ENCODE results near the gene SORCS3. TPM values are rescaled to one million over a fixed set of nuclear protein-coding genes. Genes with fewer than 3 reads are reported as not detected.

Gene SORCS3
- total RNA-seq, 2 experiments from 2014 or later: not detected

GRCh38 chr10:104638861-104639589 lies 2.1 kb upstream of the SORCS3 start:
- Mint-ChIP-seq H3K27ac (no peak overlapping the region), H3K36me3 (peaks cover 2% of the 10 kb centered on the region), H3K9me3 (ENCODE audit: low read depth) (no peaks in the 10 kb centered on the region), H3K4me1 (peaks cover 6% of the 10 kb centered on the region), H3K27me3 (peaks cover 66% of the 10 kb centered on the region), H3K4me3 (no peak overlapping the region)
- no peak for ATAC-seq
- CTCF ChIA-PET: no interaction called here
- no peak for DNase-seq

DNA sequence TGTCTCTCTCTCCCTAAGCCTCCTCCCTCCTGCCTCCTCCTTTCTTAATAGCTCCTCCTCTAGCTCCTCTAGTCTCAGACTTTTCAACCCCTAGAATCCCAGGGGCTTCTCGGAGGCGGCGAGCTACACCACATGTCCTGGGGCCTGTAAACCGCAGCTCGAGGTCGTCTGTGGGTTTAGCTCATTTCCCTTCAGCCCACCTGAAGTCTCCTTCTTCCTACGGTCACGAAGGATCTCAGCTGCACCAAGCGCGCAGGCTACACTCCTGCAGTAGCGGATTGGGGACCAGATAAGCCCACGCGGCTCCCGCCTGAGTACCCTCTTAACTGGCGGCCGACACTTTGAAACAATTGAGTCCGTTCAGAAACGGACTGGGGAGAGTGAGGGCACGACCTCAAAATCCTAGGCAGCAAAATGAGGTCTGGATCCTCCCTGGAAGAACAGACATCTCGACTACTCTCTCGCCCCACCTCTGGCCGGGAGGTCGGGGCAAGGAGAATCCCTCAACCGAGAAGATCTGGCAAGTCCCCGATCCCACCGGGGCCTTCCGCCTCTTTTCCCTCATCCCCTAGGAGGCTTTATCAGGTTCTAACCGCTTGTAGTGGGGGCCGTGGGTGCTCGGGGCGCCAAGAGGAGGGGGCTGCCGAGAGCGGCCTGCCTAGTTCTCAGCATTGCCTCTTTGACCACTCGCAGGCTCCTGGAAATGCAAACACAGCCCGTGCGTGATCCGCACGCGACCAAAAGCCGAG lies 1.3 kb upstream of the SORCS3 start:
- no peak for ATAC-seq
- CTCF ChIA-PET: no interaction called here
- H3K4me3 Mint-ChIP-seq: no peak overlapping the region

DNA sequence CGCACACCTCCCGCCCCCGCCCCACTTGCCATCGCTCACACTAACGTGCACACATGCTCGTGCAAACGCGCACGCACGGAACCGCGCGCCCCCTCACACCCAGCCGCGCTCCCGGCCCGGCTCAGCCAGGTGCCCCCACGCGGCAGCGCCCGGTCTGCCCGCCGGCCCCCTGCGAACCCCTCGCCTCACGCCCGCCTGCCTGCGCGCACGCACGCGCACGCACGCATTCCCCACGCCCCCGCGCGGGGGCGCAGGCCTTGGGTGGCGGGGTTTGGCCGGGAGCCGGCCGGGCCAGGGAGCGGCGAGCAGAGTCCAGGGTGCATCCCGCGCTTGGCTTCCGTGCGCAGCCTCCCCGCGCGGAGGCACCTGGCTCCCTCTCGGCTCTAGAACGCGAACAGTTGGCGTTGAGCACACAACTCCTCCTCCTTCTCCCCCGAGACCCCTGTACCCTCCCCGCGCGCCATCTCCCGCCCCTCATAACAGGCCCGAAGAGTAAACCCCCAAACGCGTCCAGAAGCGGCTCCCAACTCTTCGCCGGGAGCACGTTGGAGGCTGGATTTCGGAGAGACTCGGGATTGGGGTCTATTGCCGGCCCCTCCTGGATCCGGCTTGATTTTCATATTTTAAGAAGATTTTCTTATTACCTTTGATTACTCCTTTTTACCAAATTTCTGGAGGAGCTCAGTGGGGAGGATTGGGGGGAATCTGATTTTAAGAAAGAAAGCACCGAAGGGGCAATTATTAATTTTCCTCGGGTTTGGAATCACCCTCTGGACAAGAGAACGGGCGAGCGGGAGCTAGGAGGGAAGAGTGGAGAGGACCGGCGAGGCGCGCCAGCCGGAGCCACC lies 527 bp upstream of the SORCS3 start:
- CTCF ChIA-PET: no interaction called here
- DNase-seq (no peak), ATAC-seq (no peak)
- Mint-ChIP-seq H3K36me3 (peaks cover 2% of the 10 kb centered on the region), H3K9me3 (ENCODE audit: low read depth) (no peaks in the 10 kb centered on the region), H3K4me1 (peaks cover 6% of the 10 kb centered on the region), H3K4me3 (no peak overlapping the region), H3K27ac (no peak overlapping the region), H3K27me3 (peaks cover 71% of the 10 kb centered on the region)

More for the DNA sequence above, 1.3 kb upstream of the SORCS3 start:
- H3K9me3 Mint-ChIP-seq (ENCODE audit: low read depth): no peaks in the 10 kb centered on the region
- no peak for DNase-seq
- H3K36me3 Mint-ChIP-seq: peaks cover 2% of the 10 kb centered on the region
- H3K27ac Mint-ChIP-seq: no peak overlapping the region
- peaks cover 69% of the 10 kb centered on the region for H3K27me3 Mint-ChIP-seq
- H3K4me1 Mint-ChIP-seq: peaks cover 6% of the 10 kb centered on the region

DNA sequence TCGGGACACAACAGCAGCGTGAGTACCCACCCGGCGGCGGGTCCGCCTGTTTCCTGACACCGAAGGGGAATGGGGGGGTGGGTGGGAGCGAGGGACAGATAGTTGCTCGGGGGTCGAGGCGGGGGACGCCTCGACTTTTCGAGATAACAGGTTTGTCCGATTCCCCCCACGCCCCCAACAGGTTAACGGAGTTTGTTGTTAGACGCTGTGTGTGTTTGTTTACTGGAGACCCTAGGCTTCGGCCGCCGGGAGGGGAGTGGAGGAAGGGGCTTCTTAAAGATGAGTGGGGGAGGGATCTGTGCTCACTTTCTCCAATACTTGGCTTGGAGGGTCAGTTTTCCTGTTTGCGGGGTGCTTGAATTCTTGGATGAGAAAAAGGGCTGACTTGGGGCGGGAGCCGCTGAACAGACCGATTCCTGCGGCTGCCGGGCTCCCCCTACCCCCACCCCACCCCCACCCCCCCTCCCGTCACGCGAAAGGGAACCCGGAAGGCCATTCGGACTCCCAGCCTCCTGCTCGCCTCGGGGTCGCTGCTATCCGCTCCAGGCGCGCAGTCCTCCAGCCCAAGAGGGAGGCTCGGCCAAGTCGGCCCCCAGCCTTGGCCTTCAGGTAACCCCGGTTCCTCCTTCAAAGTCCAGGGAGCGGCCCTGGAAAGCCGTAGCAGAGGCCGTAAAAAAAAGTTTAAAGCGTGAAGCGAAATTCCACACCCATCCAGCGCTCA lies 1.0 kb downstream of the SORCS3 start:
- no peak overlapping the region for H3K4me3 Mint-ChIP-seq
- CTCF ChIA-PET: no interaction called here
- H3K36me3 Mint-ChIP-seq: peaks cover 2% of the 10 kb centered on the region
- ATAC-seq (no peak), DNase-seq (no peak)
- peaks cover 6% of the 10 kb centered on the region for H3K4me1 Mint-ChIP-seq
- no peak overlapping the region for H3K27ac Mint-ChIP-seq
- peaks cover 75% of the 10 kb centered on the region for H3K27me3 Mint-ChIP-seq
- no peaks in the 10 kb centered on the region for H3K9me3 Mint-ChIP-seq (ENCODE audit: low read depth)

- H3K9me3 Mint-ChIP-seq (ENCODE audit: low read depth): no peaks in the 10 kb centered on the region
- no peak overlapping the region for H3K4me3 Mint-ChIP-seq
- H3K4me1 Mint-ChIP-seq: peaks cover 5% of the 10 kb centered on the region
- no peak for DNase-seq
- peaks cover under 1% of the 10 kb centered on the region for H3K36me3 Mint-ChIP-seq
- CTCF ChIA-PET: no interaction called here
- ATAC-seq: no peak
- peaks cover 71% of the 10 kb centered on the region for H3K27me3 Mint-ChIP-seq
- no peak overlapping the region for H3K27ac Mint-ChIP-seq
These were observed 1.7 kb downstream of the SORCS3 start for GRCh38 chr10:104642658-104643302.

DNA sequence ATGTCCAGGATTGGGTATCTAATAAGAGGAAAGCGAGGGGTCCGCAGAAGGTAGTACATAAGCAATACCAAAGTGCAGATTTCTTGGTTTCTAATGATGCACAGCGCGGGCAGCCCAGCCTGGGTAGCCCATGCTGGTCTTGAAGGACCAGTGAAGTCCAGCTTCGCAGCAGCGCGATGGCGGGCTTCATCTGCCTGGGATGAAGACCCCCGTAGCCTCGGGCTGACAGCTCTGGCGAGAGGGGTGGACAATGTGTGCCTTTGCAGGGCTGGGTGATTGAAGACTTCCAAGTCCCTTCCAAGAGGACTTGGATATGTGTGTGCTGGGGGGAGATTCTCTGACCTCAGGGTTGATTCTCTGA lies 2.2 kb downstream of the SORCS3 start:
- CTCF ChIA-PET: no interaction called here
- H3K36me3 Mint-ChIP-seq: no peaks in the 10 kb centered on the region
- peaks cover 4% of the 10 kb centered on the region for H3K4me1 Mint-ChIP-seq
- H3K9me3 Mint-ChIP-seq (ENCODE audit: low read depth): no peaks in the 10 kb centered on the region
- no peak for DNase-seq
- H3K27me3 Mint-ChIP-seq: peaks cover 66% of the 10 kb centered on the region
- no peak for ATAC-seq
- no peak overlapping the region for H3K4me3 Mint-ChIP-seq
- no peak overlapping the region for H3K27ac Mint-ChIP-seq

- ATAC-seq (no peak), DNase-seq (no peak)
- H3K36me3 Mint-ChIP-seq: no peaks in the 10 kb centered on the region
- H3K9me3 Mint-ChIP-seq (ENCODE audit: low read depth): no peaks in the 10 kb centered on the region
- no peaks in the 10 kb centered on the region for H3K4me1 Mint-ChIP-seq
- no peak overlapping the region for H3K4me3 Mint-ChIP-seq
- no peak overlapping the region for H3K27ac Mint-ChIP-seq
- H3K27me3 Mint-ChIP-seq: peaks cover 42% of the 10 kb centered on the region
- CTCF ChIA-PET: no interaction called here
These were observed 5.1 kb downstream of the SORCS3 start for GRCh38 chr10:104646146-104646545.

- H3K9me3 Mint-ChIP-seq (ENCODE audit: low read depth): no peaks in the 10 kb centered on the region
- DNase-seq: no peak
- ATAC-seq: no peak
- H3K4me3 Mint-ChIP-seq: no peak overlapping the region
- no peak overlapping the region for H3K27ac Mint-ChIP-seq
- no peaks in the 10 kb centered on the region for H3K4me1 Mint-ChIP-seq
- no peaks in the 10 kb centered on the region for H3K36me3 Mint-ChIP-seq
- CTCF ChIA-PET: no interaction called here
- peaks cover 30% of the 10 kb centered on the region for H3K27me3 Mint-ChIP-seq
These were observed 7.3 kb downstream of the SORCS3 start for GRCh38 chr10:104648421-104648820.

DNA sequence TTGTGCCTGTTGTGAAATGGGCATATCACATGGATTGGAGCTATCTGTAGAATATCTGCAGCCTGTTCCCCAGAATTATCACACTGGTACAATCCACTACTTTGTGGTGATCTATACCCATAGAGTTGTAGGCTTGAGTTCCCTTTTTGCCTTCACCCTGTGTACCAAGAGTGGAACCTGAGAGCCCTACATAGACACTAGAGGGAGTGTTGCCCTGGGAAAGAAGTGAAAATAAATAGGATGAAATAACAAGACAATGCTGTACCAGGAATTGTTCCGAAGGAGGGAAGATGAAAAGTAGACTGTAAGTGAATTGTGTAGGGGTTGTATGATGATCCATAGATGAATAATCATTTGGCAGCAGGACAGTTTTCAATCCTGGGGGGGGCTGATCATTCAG lies 9.0 kb downstream of the SORCS3 start:
- H3K27me3 Mint-ChIP-seq: peaks cover 17% of the 10 kb centered on the region
- no peak overlapping the region for H3K4me3 Mint-ChIP-seq
- CTCF ChIA-PET: no interaction called here
- ATAC-seq: no peak
- DNase-seq: no peak
- no peak overlapping the region for H3K27ac Mint-ChIP-seq
- H3K36me3 Mint-ChIP-seq: no peaks in the 10 kb centered on the region
- H3K4me1 Mint-ChIP-seq: no peaks in the 10 kb centered on the region
- no peaks in the 10 kb centered on the region for H3K9me3 Mint-ChIP-seq (ENCODE audit: low read depth)

DNA sequence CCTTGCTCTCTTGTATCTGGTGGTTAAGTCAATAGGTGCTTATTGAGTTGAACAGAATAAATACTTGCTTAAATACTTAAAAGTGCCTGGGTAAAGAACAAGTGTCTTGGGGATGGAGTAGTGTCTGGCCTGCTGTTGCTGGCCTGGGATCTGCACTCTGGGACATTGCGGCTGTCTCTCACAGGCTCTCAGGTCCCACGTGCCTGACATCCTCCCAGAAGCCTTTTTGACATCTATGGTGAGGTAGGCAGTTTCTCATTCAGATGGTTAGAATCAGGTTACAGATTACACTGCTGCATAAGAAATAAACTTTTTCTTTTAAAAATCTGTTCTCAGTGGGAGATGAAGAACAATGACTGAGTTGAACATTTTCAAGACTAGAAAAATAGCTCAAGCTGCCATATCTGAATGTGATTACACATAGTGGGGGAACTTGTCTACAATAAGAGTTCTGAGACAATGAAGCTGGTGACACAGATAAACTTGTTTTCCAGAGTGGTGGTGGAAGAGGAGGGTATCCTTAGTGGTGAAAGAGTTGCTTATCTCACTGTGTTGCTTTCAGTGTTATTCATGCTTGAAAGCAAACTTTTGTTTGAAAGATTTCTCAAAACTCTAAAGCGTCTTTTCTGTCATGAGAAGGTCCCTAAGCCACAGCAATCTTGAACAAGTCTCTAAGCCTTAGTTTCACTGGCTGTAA lies 9.7 kb downstream of the SORCS3 start:
- CTCF ChIA-PET: no interaction called here
- no peak for ATAC-seq
- DNase-seq: no peak
- Mint-ChIP-seq H3K4me3 (no peak overlapping the region), H3K27me3 (peaks cover 13% of the 10 kb centered on the region), H3K27ac (no peak overlapping the region), H3K4me1 (no peaks in the 10 kb centered on the region), H3K36me3 (no peaks in the 10 kb centered on the region), H3K9me3 (ENCODE audit: low read depth) (no peaks in the 10 kb centered on the region)

GRCh38 chr10:104657036-104657435 lies 15.9 kb downstream of the SORCS3 start:
- H3K27me3 Mint-ChIP-seq: peaks cover 7% of the 10 kb centered on the region
- no peaks in the 10 kb centered on the region for H3K36me3 Mint-ChIP-seq
- ATAC-seq (no peak), DNase-seq (no peak)
- no peak overlapping the region for H3K27ac Mint-ChIP-seq
- H3K9me3 Mint-ChIP-seq (ENCODE audit: low read depth): no peaks in the 10 kb centered on the region
- no peaks in the 10 kb centered on the region for H3K4me1 Mint-ChIP-seq
- CTCF ChIA-PET: no interaction called here
- H3K4me3 Mint-ChIP-seq: no peak overlapping the region

- H3K27ac Mint-ChIP-seq: no peak overlapping the region
- no peak for ATAC-seq
- no peaks in the 10 kb centered on the region for H3K36me3 Mint-ChIP-seq
- no peaks in the 10 kb centered on the region for H3K4me1 Mint-ChIP-seq
- H3K9me3 Mint-ChIP-seq (ENCODE audit: low read depth): no peaks in the 10 kb centered on the region
- H3K4me3 Mint-ChIP-seq: no peak overlapping the region
- H3K27me3 Mint-ChIP-seq: peaks cover 7% of the 10 kb centered on the region
- CTCF ChIA-PET: no interaction called here
- no peak for DNase-seq
These were observed 16.4 kb downstream of the SORCS3 start for GRCh38 chr10:104657457-104657856.

All from activated CD8-positive, alpha-beta memory T cell treated with anti-CD3 and anti-CD28 coated beads, Interleukin-2, amount 10 ng/mL, durations not matched to agents 7 days and 5 days (primary cell).